Adrenal gland (tissue), 12 donors: ENCODE measurements around the gene XPR1. TPM values are rescaled to one million over a fixed set of nuclear protein-coding genes. Genes with fewer than 3 reads are reported as not detected.

Experiments used
- DNase-seq, 7 donors: peaks; one replicate each; pipeline ENCODE4 v3.0.0-alpha.2; 2019 to 2020
- H3K27ac ChIP-seq, 5 donors: fragments of 200-600 bp; sonication (generic) in 4 of 5; 1 replicate in 3 of 5; 2 replicates in 2 of 5; pipeline versions ENCODE4 v1.5.1 to v1.8.0; 2016 to 2020; ENCODE audit warnings: mild to moderate bottlenecking in 1 of 5
- H3K27me3 ChIP-seq: fragments of 200-600 bp; 2 replicates; pipeline ENCODE4 v1.8.0; 2021
- H3K36me3 ChIP-seq, 2 donors: fragments of 200-600 bp; replicated peaks in 1 of 2; 1 replicate in 1 of 2; 2 replicates in 1 of 2; pipeline versions ENCODE4 v1.5.1 to v1.8.0; 2018 to 2022
- H3K4me1 ChIP-seq, 2 donors: fragments of 200-600 bp; replicated peaks in 1 of 2; 1 replicate in 1 of 2; 2 replicates in 1 of 2; pipeline versions ENCODE4 v1.5.1 to v1.8.0; 2018 to 2021
- H3K4me3 ChIP-seq, 4 donors: fragments of 200-600 bp; sonication (generic) in 3 of 4; one replicate each; pipeline ENCODE4 v1.5.1; 2016 to 2018
- H3K9me3 ChIP-seq, 3 donors: fragments of 200-600 bp; sonication (generic) in 1 of 3; replicated peaks in 1 of 3; 1 replicate in 2 of 3; 2 replicates in 1 of 3; pipeline versions ENCODE4 v1.5.1 to v1.8.0; 2016 to 2021
- POLR2A ChIP-seq, 2 donors: fragments of 450-650 bp; IDR thresholded peaks; one replicate each; pipeline ENCODE4 v1.6.1; 2017; ENCODE audit warnings: antibody characterized with exemption in 2 of 2, mild to moderate bottlenecking in 2 of 2, moderate library complexity in 1 of 2
- WGBS, 4 donors: extraction: QIAGEN DNeasy Blood & Tissue Kit in 2 of 4; methylation state at CpG; one replicate each; pipeline versions ENCODE4 v1.1.5 to v1.1.7; 2013 to 2017; 5-methylcytosine and 5-hydroxymethylcytosine counted together
- intact Hi-C, 2 donors: fragments of 100-400 bp; cut with DNase I; formaldehyde crosslinking; loops; one replicate each; pipeline versions ENCODE4 v1.14.1 to v1.15.0; 2022 to 2023
- polyA plus RNA-seq, 3 donors: library from polyadenylated mRNA; stranded (reverse); fragments of 200-250 nt in 2 of 3; fragments of 350-450 nt in 1 of 3; fragmentation: Illumina TruSeq in 1 of 3; extraction: RNeasy Lipid Tissue Mini Kit (QIAGEN cat#74804) in 1 of 3; gene quantifications; one replicate each; pipeline ENCODE4 v1.2.3, GENCODE V29; 2013 to 2014
- total RNA-seq, 9 donors: library from RNA; depleted of rRNA in 4 of 9; stranded (reverse); fragments of >200 nt in 4 of 9; fragments of 120-200 nt in 1 of 9; fragmentation: NEBNext Ultra II Directional in 1 of 9; extraction: Animal tissue kit (Norgen Biotek cat#: 25700) in 1 of 9; gene quantifications; one replicate each; pipeline versions ENCODE4 v1.1.0 to v1.2.4, GENCODE V29; 2013 to 2023
- TF ChIP-seq, protein P1 (sequence below), 6 experiments: fragments of 450-650 bp in 4 of 6; fragments of 200-600 bp in 2 of 6; sonication (generic) in 1 of 6; IDR thresholded peaks; 1 replicate in 5 of 6; 2 replicates in 1 of 6; pipeline versions ENCODE4 v1.5.1 to v1.8.0; 2016 to 2021; ENCODE audit warnings: antibody characterized with exemption in 6 of 6, mild to moderate bottlenecking in 2 of 6, moderate library complexity in 1 of 6
- donor health status: healthy with polysubstance abuse.
- donor health status: Bipolar disorder and iron deficiency.
- donor health status: DM: yes; HTN: yes; CAD: no.
- donor health status: DM: no; HTN: no; CAD: no.
- donor health status: DM: no; HTN: no; CAD: no.
- donor health status: DM: yes; HTN: yes; CAD: no.

XPR1 gene
- total and polyA plus RNA-seq, 12 donors, result 4.8 to 53.0 (median 24.1) TPM

DNA sequence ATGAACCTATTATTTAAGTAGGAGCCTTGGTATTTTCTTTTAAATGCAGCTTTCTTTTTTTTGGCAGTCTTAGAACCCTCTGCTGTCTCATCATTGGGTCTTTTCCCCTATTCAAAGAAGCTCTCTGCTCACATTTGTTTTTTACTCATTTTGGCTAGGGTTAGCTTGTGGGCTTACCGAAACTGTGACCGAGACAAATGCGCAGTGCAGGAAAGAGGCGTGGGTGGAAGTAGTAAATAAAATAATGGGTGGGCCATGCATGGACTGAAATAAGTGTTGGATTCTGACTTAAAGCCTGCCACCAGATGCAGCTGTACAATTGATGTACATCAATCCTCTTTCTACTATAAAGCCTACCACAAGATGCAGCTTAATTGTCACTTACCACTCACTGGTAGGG, 14.7 kb downstream of the XPR1 start:
- no peak for DNase-seq
- 96 to 98% (median 97%) methylated on average over 4 of the region's 4 CpGs for WGBS, 4 donors
- intact Hi-C loops, result no loop called here

DNA sequence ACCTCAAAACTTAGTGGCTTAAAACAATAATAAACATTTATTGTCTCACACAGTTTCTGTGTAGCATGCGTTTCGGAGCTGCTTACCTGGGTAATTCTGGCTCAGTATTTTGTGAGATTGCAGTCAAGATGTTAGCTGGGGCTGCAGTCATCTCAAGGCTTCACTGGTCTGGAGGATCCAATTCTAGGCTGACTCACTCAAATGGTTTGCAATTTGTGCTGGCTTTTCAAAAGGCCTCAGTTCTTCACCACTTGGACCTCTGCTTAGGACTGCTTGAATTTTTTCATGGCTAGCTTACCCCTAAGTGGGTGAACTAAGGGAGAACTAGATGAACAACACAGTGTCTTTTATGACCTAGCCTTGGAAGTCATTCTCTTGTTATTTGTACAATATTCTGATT, 21.0 kb downstream of the XPR1 start:
- Histone ChIP-seq H3K27me3 (no peaks in the 10 kb centered on the region), H3K9me3 (peaks cover 0 to 7% (median 7%) of the 10 kb centered on the region in 3 donors), H3K36me3 (no peaks in the 10 kb centered on the region), H3K4me1 (no peaks in the 10 kb centered on the region), H3K27ac (no peak overlapping the region), H3K4me3 (no peak overlapping the region)
- intact Hi-C loops, result no loop called here
- DNase-seq, result peak in 2 of 7 donors; percentile 8 to 10
- WGBS, 4 donors, result 74 to 97% (median 77%) methylated on average over 2 of the region's 2 CpGs
- TF ChIP-seq POLR2A (IDR thresholded peaks at IDR 0.05), result no peak
- TF ChIP-seq, protein P1, sequence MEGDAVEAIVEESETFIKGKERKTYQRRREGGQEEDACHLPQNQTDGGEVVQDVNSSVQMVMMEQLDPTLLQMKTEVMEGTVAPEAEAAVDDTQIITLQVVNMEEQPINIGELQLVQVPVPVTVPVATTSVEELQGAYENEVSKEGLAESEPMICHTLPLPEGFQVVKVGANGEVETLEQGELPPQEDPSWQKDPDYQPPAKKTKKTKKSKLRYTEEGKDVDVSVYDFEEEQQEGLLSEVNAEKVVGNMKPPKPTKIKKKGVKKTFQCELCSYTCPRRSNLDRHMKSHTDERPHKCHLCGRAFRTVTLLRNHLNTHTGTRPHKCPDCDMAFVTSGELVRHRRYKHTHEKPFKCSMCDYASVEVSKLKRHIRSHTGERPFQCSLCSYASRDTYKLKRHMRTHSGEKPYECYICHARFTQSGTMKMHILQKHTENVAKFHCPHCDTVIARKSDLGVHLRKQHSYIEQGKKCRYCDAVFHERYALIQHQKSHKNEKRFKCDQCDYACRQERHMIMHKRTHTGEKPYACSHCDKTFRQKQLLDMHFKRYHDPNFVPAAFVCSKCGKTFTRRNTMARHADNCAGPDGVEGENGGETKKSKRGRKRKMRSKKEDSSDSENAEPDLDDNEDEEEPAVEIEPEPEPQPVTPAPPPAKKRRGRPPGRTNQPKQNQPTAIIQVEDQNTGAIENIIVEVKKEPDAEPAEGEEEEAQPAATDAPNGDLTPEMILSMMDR (IDR thresholded peaks at IDR 0.05), result no peak

More for the DNA sequence above, 14.7 kb downstream of the XPR1 start:
- TF ChIP-seq, protein P1 (IDR thresholded peaks at IDR 0.05), result no peak
- no peak for TF ChIP-seq POLR2A (IDR thresholded peaks at IDR 0.05)
- Histone ChIP-seq H3K27me3 (no peaks in the 10 kb centered on the region), H3K27ac (no peak overlapping the region), H3K4me3 (no peak overlapping the region), H3K9me3 (no peaks in the 10 kb centered on the region), H3K4me1 (peaks cover 0 to 11% of the 10 kb centered on the region in 2 donors), H3K36me3 (no peaks in the 10 kb centered on the region)

DNA sequence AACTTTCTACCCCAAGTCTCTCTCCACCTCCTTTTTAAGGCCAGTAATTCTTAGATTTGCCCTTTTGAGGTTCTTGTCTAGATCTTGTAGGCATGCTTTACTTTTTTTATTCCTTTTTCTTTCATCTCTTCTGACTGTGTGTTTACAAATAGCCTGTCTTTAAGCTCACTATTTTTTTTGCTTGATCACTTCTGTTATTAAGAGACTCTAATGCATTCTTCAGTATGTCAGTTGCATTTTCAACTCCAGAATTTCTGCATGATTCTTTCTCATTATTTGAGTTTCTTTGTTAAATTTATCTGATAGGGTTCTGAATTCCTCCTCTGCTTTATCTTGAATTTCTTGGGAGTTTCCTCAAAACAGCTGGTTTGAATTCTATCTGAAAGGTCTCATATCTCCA, 30.9 kb downstream of the XPR1 start:
- H3K27me3 ChIP-seq, result no peaks in the 10 kb centered on the region
- no peak overlapping the region for H3K27ac ChIP-seq
- H3K4me3 ChIP-seq, result no peak overlapping the region
- no peaks in the 10 kb centered on the region for H3K4me1 ChIP-seq
- no peaks in the 10 kb centered on the region for H3K36me3 ChIP-seq
- TF ChIP-seq, protein P1 (IDR thresholded peaks at IDR 0.05), result no peak
- TF ChIP-seq POLR2A (IDR thresholded peaks at IDR 0.05), result no peak
- intact Hi-C loops, result no loop called here
- DNase-seq, result no peak
- peaks cover 0 to 11% (median under 1%) of the 10 kb centered on the region in 3 donors for H3K9me3 ChIP-seq

DNA sequence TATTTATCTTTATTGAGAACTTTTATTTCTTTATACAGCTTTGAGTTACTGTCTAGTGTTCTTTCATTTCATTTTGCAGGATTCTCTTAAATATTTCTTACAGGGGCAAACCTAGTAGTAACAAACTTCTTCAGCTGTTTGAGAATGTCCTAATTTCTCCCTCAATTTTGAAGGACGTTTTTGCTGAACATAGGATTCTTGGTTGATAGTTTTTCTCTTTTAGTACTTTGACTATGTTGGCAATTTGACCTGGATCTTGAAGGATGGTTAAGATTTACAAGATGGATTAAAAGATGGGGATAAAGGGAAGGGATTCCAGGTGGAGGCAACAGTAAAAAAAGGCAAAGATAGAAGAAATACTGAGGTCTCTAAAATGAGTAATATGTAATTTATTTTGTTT, 38.9 kb downstream of the XPR1 start:
- no peak for DNase-seq
- H3K36me3 ChIP-seq, result no peaks in the 10 kb centered on the region
- H3K4me1 ChIP-seq, result no peaks in the 10 kb centered on the region
- intact Hi-C loops, result no loop called here
- TF ChIP-seq, protein P1 (IDR thresholded peaks at IDR 0.05), result no peak
- TF ChIP-seq POLR2A (IDR thresholded peaks at IDR 0.05), result no peak
- no peak overlapping the region for H3K27ac ChIP-seq
- no peak overlapping the region for H3K4me3 ChIP-seq
- H3K27me3 ChIP-seq, result no peaks in the 10 kb centered on the region
- WGBS, 4 donors, result 81 to 89% (median 85%) methylated on average over 1 of the region's 1 CpG
- H3K9me3 ChIP-seq, result peaks cover 0 to 14% (median 12%) of the 10 kb centered on the region in 3 donors
